MCF 10A (cell line): ENCODE results near the gene HS2ST1. TPM values are rescaled to one million over a fixed set of nuclear protein-coding genes. Genes with fewer than 3 reads are reported as not detected.

Experiments used
- BruUV-seq: library from RNA; stranded (reverse); fragments of 400-500 nt; replicated peaks from 2 replicates; lab custom pipeline; 2021; lab: Mats Ljungman, UMichigan
- CTCF ChIA-PET: fragments of 300-600 bp; sonication (Branson Sonifier 250); formaldehyde crosslinking; extraction: SDS; loops from one replicate; lab custom pipeline; 2021; ENCODE audit warnings: antibody characterized with exemption, inconsistent platforms; lab: Yijun Ruan, JAX
- POLR2A ChIA-PET: fragments of 300-600, 350-650 bp; sonication (Branson Sonifier 250); formaldehyde crosslinking; extraction: SDS; loops from one replicate; lab custom pipeline; 2020; ENCODE audit warnings: antibody characterized with exemption, inconsistent platforms; lab: Yijun Ruan, JAX
- DNase-seq: peaks from one replicate; pipeline ENCODE4 v3.0.0-alpha.2; 2018; ENCODE audit not compliant: unreplicated experiment
- H3K27ac Mint-ChIP-seq: one replicate; pipeline ENCODE4 v1.8.0; 2022; ENCODE audit warnings: mild to moderate bottlenecking, low read depth, mixed read lengths; ENCODE audit not compliant: unreplicated experiment
- H3K27me3 Mint-ChIP-seq: one replicate; pipeline ENCODE4 v1.8.0; 2022; ENCODE audit warnings: mixed read lengths; ENCODE audit not compliant: insufficient read depth, unreplicated experiment
- H3K36me3 Mint-ChIP-seq: one replicate; pipeline ENCODE4 v1.8.0; 2022; ENCODE audit warnings: mild to moderate bottlenecking, moderate library complexity, mixed read lengths; ENCODE audit not compliant: insufficient read depth, unreplicated experiment
- H3K4me1 Mint-ChIP-seq: one replicate; pipeline ENCODE4 v1.8.0; 2022; ENCODE audit warnings: mixed read lengths; ENCODE audit not compliant: insufficient read depth, unreplicated experiment
- H3K4me3 Mint-ChIP-seq: one replicate; pipeline ENCODE4 v1.8.0; 2022; ENCODE audit warnings: mild to moderate bottlenecking, moderate library complexity, mixed read lengths; ENCODE audit not compliant: unreplicated experiment
- H3K9me3 Mint-ChIP-seq: one replicate; pipeline ENCODE4 v1.8.0; 2022; ENCODE audit warnings: mixed read lengths; ENCODE audit not compliant: unreplicated experiment
- CTCF ChIP-seq: fragments of 200-600 bp; IDR thresholded peaks from one replicate; pipeline ENCODE4 v1.8.0; 2022; ENCODE audit warnings: antibody characterized with exemption, mild to moderate bottlenecking; ENCODE audit not compliant: unreplicated experiment
- intact Hi-C: fragments of 100-400 bp; cut with micrococcal nuclease; formaldehyde crosslinking; loops from 2 replicates; pipeline ENCODE4 v1.14.1; 2022
- total RNA-seq: library from RNA; stranded (reverse); gene quantifications from 2 replicates; pipeline ENCODE4 v1.2.3, GENCODE V29; 2022

HS2ST1 gene
- total RNA-seq, 1 experiment from 2014 or later: 20.4 TPM

GRCh38 chr1:86951430-86951829, 37.0 kb downstream of the HS2ST1 start:
- BruUV-seq: no TSS peak
- TF ChIP-seq CTCF: no peak
- H3K36me3 Mint-ChIP-seq: no peaks in the 10 kb centered on the region
- no peaks in the 10 kb centered on the region for H3K4me1 Mint-ChIP-seq
- ChIA-PET POLR2A (no interaction called here), CTCF (interaction anchor here (1.6 kb wide), 1 partner anchor 13 kb away, joined by 6 read pairs; no protein-coding TSS in a partner anchor)
- no peak for DNase-seq
- H3K9me3 Mint-ChIP-seq: no peaks in the 10 kb centered on the region
- no peaks in the 10 kb centered on the region for H3K27me3 Mint-ChIP-seq
- H3K27ac Mint-ChIP-seq: no peak overlapping the region
- intact Hi-C loops: no loop called here
- H3K4me3 Mint-ChIP-seq: no peak overlapping the region

- BruUV-seq: no TSS peak
- CTCF ChIA-PET: interaction anchor here (1.0 to 1.6 kb wide), 2 partner anchors 12 to 179 kb away, joined by 4 to 6 read pairs; no protein-coding TSS in a partner anchor
- POLR2A ChIA-PET: interaction anchor here (1.3 kb wide), 1 partner anchor 26 kb away, joined by 3 read pairs; no protein-coding TSS in a partner anchor
- H3K27ac Mint-ChIP-seq: no peak overlapping the region
- intact Hi-C loops: no loop called here
- no peak for DNase-seq
- H3K4me1 Mint-ChIP-seq: no peaks in the 10 kb centered on the region
- no peak for TF ChIP-seq CTCF
- H3K27me3 Mint-ChIP-seq: no peaks in the 10 kb centered on the region
- H3K9me3 Mint-ChIP-seq: no peaks in the 10 kb centered on the region
- no peak overlapping the region for H3K4me3 Mint-ChIP-seq
- no peaks in the 10 kb centered on the region for H3K36me3 Mint-ChIP-seq
These were observed 38.7 kb downstream of the HS2ST1 start for GRCh38 chr1:86953167-86953566.

DNA sequence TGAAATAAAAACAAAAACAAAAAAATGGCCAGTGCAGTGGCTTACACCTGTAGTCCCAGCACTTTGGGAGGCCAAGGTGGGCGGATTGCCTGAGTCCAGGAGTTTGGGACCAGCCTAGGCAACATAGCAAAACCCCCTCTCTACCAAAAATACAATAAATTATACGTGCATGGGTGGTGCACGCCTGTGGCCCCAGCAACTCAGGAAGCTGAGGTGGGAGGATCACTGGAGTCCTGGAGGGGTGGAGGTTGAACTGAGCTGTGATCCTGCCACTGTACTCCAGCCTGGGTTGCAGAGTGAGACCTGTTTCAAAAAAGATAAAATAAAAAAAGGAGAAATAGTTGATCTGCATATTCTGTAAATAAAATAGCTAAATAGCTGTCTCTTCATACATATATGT, 41.2 kb downstream of the HS2ST1 start:
- Mint-ChIP-seq H3K9me3 (no peaks in the 10 kb centered on the region), H3K4me1 (no peaks in the 10 kb centered on the region), H3K4me3 (no peak overlapping the region), H3K27ac (no peak overlapping the region), H3K36me3 (no peaks in the 10 kb centered on the region), H3K27me3 (no peaks in the 10 kb centered on the region)
- no TSS peak for BruUV-seq
- intact Hi-C loops: no loop called here
- POLR2A ChIA-PET: interaction anchor here (1.0 to 1.5 kb wide), 3 partner anchors 13 to 252 kb away, joined by 3 to 4 read pairs (median 3); no protein-coding TSS in a partner anchor
- TF ChIP-seq CTCF: no peak
- CTCF ChIA-PET: interaction anchor here (0.7 to 1.1 kb wide), 4 partner anchors 9 to 250 kb away, joined by 3 to 6 read pairs (median 4); no protein-coding TSS in a partner anchor
- DNase-seq: no peak

GRCh38 chr1:86956221-86956620, 41.8 kb downstream of the HS2ST1 start:
- Mint-ChIP-seq H3K4me1 (no peaks in the 10 kb centered on the region), H3K27me3 (no peaks in the 10 kb centered on the region), H3K4me3 (no peak overlapping the region), H3K27ac (no peak overlapping the region), H3K36me3 (no peaks in the 10 kb centered on the region), H3K9me3 (no peaks in the 10 kb centered on the region)
- intact Hi-C loops: no loop called here
- TF ChIP-seq CTCF: no peak
- no peak for DNase-seq
- POLR2A ChIA-PET: interaction anchor here (0.7 to 1.5 kb wide), 4 partner anchors 13 to 253 kb away, joined by 3 to 4 read pairs (median 3); no protein-coding TSS in a partner anchor
- CTCF ChIA-PET: interaction anchor here (0.7 to 1.1 kb wide), 4 partner anchors 9 to 251 kb away, joined by 3 to 6 read pairs (median 4); no protein-coding TSS in a partner anchor
- BruUV-seq: no TSS peak
